Measurements from ENCODE around the gene RPH3AL. TPM values are rescaled to one million over a fixed set of nuclear protein-coding genes. Genes with fewer than 3 reads are reported as not detected.
"Not testable (repeated sequence)": the region's sequence is repeated elsewhere in the genome, so short reads cannot be mapped to it uniquely, and the experiment has no call there.

Gene RPH3AL
- total and polyA plus RNA-seq, 4 donors: 4.7 to 5.9 (median 5.3) TPM

DNA sequence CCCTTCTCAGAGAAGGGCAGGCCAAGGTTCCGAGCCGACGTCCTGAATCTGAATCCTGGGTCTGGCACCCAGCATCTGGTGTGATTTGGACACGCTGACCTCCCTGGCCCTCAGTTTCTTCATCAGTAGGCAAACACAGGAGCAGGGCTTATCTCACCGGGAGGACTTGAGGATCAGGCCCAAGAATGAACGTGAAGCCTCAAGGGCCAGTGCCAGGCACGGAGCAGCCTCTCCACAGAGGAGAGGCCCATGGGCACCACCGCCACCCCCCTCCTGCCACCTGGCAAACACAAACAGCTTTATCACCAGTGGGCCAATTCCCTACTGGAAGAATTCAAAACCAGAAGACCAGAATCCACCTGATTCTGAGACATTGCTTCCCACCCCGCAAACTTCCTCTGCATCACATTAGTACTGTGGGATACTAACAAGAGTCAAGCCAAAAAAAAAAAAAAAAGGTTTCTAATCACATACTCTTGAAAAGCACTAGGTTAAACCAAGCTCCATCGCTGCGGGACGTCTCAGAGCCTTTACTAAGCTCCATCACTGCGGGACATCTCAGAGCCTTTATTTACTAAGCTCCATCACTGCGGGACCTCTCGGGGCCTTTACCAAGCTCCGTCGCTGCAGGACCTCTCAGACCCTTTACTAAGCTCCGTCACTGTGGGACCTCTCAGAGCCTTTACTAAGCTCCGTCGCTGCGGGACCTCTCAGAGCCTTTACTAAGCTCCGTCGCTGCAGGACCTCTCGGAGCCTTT lies 103.2 kb downstream of the RPH3AL start:
- H3K9me3 ChIP-seq (ENCODE audit: control insufficient read depth, insufficient read depth, low read length): no peaks in the 10 kb centered on the region
- no peak overlapping the region for H3K27ac ChIP-seq (ENCODE audit: low read depth, low read length)
- no peaks in the 10 kb centered on the region for H3K4me1 ChIP-seq (ENCODE audit: control insufficient read depth, insufficient read depth, low read length)
- DNase-seq (ENCODE audit: low read depth in 4 of 6, low spot score in 6 of 6): no peak
- no peaks in the 10 kb centered on the region for H3K27me3 ChIP-seq (ENCODE audit: control insufficient read depth, insufficient read depth, low read length)
- no peak overlapping the region for H3K4me3 ChIP-seq (ENCODE audit: low read depth, low read length)
- H3K36me3 ChIP-seq (ENCODE audit: control insufficient read depth, insufficient read depth, low read length): peaks cover 13% of the 10 kb centered on the region
- 96% methylated on average over 21 of the region's 24 CpGs for WGBS (ENCODE audit: insufficient coverage)

DNA sequence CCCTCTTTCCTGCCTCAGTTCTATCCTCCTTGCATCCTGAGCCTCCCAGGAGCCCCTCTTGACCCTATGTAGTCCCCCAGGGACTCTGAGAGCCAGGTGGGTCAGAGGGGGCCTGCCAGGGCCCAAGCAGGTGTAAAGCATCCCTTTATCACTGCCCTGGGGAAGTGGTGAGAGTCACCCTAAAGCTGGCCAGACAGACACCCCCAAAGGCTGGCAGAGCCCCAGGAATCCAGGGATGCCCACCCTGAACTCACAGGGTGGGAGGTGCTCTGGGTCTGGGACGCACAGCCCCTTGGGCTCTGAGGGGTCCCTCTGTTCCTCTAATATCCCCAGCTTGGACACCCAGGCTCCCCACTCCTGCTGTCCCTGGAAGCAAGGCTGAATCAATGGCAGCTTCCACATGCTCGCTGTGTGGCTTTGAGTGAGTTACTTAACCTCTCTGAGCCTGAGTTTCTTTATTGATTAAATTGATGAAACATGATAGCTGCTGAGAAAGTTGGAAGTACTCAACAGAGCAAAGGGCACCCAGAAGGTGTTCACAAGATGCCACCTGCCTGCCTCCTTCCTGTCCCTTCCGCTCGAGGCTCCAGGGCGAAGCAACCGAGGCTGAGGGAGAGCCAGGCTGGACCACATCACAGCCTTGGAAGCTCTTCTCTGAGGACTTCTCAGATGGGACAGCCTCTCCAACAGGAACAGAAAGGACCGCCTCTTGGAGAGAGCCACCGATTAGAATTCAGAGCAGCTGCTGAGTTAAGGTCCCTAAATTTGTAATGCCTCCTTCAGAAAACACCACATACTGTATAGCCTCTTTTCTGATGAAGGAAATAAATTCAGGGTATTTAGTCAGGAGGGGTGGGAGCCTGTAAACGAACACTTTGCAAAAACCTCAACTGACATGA lies 104.0 kb downstream of the RPH3AL start:
- H3K4me1 ChIP-seq (ENCODE audit: control insufficient read depth, insufficient read depth, low read length): no peaks in the 10 kb centered on the region
- 91% methylated on average over 6 of the region's 9 CpGs for WGBS (ENCODE audit: insufficient coverage)

DNA sequence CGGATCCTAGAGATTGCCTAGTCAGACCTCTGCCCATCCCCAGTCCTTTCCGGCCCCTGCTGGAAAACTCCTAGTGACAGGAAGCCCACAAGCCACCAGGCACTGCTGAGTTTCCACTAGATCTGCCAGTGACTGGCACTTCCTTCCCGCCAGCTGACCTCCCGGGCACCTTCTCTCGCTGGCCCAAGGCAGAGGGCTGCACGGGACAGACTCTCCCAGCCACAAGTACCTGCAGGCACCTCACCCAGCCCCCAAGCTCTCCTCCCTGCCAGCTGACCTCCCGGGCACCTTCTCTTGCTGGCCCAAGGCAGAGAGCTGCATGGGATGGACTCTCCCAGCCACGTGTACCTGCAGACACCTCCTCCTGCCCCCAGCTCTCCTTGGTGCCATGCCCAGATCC lies 104.8 kb downstream of the RPH3AL start:
- H3K4me3 ChIP-seq (ENCODE audit: low read depth, low read length): no peak overlapping the region
- 76% methylated on average over 8 of the region's 8 CpGs for WGBS (ENCODE audit: insufficient coverage)
- no peaks in the 10 kb centered on the region for H3K4me1 ChIP-seq (ENCODE audit: control insufficient read depth, insufficient read depth, low read length)
- H3K27ac ChIP-seq (ENCODE audit: low read depth, low read length): no peak overlapping the region
- peaks cover 13% of the 10 kb centered on the region for H3K36me3 ChIP-seq (ENCODE audit: control insufficient read depth, insufficient read depth, low read length)
- no peak for DNase-seq (ENCODE audit: low read depth in 4 of 6, low spot score in 6 of 6)
- no peaks in the 10 kb centered on the region for H3K27me3 ChIP-seq (ENCODE audit: control insufficient read depth, insufficient read depth, low read length)
- H3K9me3 ChIP-seq (ENCODE audit: control insufficient read depth, insufficient read depth, low read length): no peaks in the 10 kb centered on the region

More for the DNA sequence above, 104.0 kb downstream of the RPH3AL start:
- peaks cover 13% of the 10 kb centered on the region for H3K36me3 ChIP-seq (ENCODE audit: control insufficient read depth, insufficient read depth, low read length)
- no peaks in the 10 kb centered on the region for H3K27me3 ChIP-seq (ENCODE audit: control insufficient read depth, insufficient read depth, low read length)
- no peaks in the 10 kb centered on the region for H3K9me3 ChIP-seq (ENCODE audit: control insufficient read depth, insufficient read depth, low read length)
- no peak for DNase-seq (ENCODE audit: low read depth in 4 of 6, low spot score in 6 of 6)
- no peak overlapping the region for H3K4me3 ChIP-seq (ENCODE audit: low read depth, low read length)
- no peak overlapping the region for H3K27ac ChIP-seq (ENCODE audit: low read depth, low read length)

DNA sequence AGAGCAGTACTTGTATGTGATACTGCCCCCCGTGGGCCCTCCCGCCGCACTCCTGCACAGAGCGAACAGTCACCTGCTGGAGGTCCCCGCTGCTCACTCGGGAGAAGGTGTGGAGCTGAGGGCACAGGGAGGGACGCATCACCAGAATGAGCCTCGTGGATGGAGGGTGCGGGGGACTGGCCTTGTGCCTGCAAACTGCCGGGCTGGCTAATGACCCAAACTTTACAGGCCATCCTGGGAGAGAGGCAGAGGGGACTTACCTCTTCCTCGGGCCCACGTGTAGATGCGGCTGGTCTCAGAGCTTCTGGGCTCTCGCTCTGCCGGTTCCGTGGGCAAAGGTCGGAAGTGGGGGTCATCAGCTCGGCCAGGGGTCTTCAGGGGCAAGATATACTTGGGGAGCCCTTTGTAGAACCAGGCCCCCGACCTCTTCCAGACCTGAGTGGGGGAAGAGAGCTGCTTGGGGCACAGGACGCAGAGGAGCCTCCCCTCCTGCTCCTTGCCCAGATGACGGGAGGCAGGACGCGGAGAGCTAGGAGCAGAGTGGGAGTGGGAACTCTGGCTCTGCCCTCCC lies 105.7 kb downstream of the RPH3AL start:
- Histone ChIP-seq H3K4me3 (ENCODE audit: low read depth, low read length) (no peak overlapping the region), H3K9me3 (ENCODE audit: control insufficient read depth, insufficient read depth, low read length) (no peaks in the 10 kb centered on the region), H3K27me3 (ENCODE audit: control insufficient read depth, insufficient read depth, low read length) (no peaks in the 10 kb centered on the region), H3K36me3 (ENCODE audit: control insufficient read depth, insufficient read depth, low read length) (peaks cover 13% of the 10 kb centered on the region), H3K4me1 (ENCODE audit: control insufficient read depth, insufficient read depth, low read length) (no peaks in the 10 kb centered on the region), H3K27ac (ENCODE audit: low read depth, low read length) (no peak overlapping the region)
- WGBS (ENCODE audit: insufficient coverage): 85% methylated on average over 19 of the region's 23 CpGs
- no peak for DNase-seq (ENCODE audit: low read depth in 4 of 6, low spot score in 6 of 6)

DNA sequence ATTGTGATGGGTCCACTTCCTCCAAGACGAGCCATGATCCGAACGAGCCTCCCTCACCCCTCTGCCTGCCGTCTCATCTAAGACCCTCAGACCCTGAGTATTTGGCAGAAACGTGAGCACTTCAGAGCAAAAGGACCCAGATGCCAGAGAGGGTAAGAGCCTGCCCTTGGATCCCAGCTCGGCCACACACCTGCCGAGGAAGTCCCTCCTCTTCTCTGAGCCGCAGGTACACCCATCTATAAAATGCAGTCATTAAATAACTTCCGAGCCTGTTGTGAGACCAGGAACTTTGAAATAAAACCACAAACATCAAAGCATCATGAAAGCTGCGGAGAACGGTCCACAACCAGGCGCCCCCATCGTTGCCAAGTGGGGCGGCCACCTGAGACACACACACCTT lies 106.4 kb downstream of the RPH3AL start:
- DNase-seq (ENCODE audit: low read depth in 4 of 6, low spot score in 6 of 6): no peak
- Histone ChIP-seq H3K9me3 (ENCODE audit: control insufficient read depth, insufficient read depth, low read length) (no peaks in the 10 kb centered on the region), H3K27ac (ENCODE audit: low read depth, low read length) (no peak overlapping the region), H3K36me3 (ENCODE audit: control insufficient read depth, insufficient read depth, low read length) (peaks cover 13% of the 10 kb centered on the region), H3K4me1 (ENCODE audit: control insufficient read depth, insufficient read depth, low read length) (no peaks in the 10 kb centered on the region), H3K27me3 (ENCODE audit: control insufficient read depth, insufficient read depth, low read length) (no peaks in the 10 kb centered on the region), H3K4me3 (ENCODE audit: low read depth, low read length) (no peak overlapping the region)
- whole genome bisulfite sequencing (ENCODE audit: insufficient coverage): 94% methylated on average over 14 of the region's 14 CpGs

DNA sequence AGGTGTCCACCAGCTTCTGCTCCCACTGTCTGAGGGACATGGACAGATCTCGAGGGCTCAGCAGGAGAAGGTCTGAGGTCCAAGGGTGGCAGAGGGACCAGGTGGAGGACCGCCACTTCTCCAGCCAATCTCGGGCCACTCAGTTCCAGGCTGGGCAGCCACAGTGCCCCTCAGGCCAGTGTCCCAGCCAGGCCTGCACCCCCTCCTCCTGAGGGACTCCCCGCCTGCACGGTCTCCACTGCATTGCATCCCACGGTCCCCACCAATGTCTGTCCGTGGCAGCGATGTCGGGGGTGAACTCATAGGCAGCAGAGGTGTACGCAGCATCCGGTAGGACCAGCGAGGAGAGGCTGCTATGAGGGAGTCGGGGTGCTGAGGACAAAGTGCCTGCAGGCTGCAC lies 107.0 kb downstream of the RPH3AL start:
- Histone ChIP-seq H3K9me3 (ENCODE audit: control insufficient read depth, insufficient read depth, low read length) (no peaks in the 10 kb centered on the region), H3K4me1 (ENCODE audit: control insufficient read depth, insufficient read depth, low read length) (peaks cover 1% of the 10 kb centered on the region), H3K27ac (ENCODE audit: low read depth, low read length) (no peak overlapping the region), H3K36me3 (ENCODE audit: control insufficient read depth, insufficient read depth, low read length) (peaks cover 13% of the 10 kb centered on the region), H3K27me3 (ENCODE audit: control insufficient read depth, insufficient read depth, low read length) (no peaks in the 10 kb centered on the region), H3K4me3 (ENCODE audit: low read depth, low read length) (no peak overlapping the region)
- WGBS (ENCODE audit: insufficient coverage): 86% methylated on average over 13 of the region's 13 CpGs
- no peak for DNase-seq (ENCODE audit: low read depth in 4 of 6, low spot score in 6 of 6)

DNA sequence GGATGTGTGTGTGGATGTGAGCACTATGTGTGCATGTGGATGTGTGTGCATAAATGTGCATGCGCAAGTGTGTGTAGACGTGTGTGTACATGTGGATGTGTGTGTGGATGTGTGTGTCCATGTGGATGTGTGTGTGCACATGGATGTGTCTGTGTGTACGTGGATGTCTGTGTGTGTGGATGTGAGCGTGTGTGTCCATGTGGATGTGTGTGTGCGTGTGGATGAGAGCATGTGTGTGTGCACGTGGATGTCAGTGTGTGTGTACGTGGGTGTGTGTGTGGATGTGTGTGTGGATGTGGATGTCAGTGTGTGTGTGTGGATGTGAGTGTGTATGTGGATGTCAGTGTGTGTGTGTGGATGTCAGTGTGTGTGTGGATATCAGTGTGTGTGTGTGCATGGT lies 107.6 kb downstream of the RPH3AL start:
- WGBS (ENCODE audit: insufficient coverage): 100% methylated on average over 7 of the region's 7 CpGs
- Histone ChIP-seq H3K4me3 (ENCODE audit: low read depth, low read length) (no peak overlapping the region), H3K27me3 (ENCODE audit: control insufficient read depth, insufficient read depth, low read length) (no peaks in the 10 kb centered on the region), H3K9me3 (ENCODE audit: control insufficient read depth, insufficient read depth, low read length) (no peaks in the 10 kb centered on the region), H3K27ac (ENCODE audit: low read depth, low read length) (no peak overlapping the region), H3K36me3 (ENCODE audit: control insufficient read depth, insufficient read depth, low read length) (peaks cover 13% of the 10 kb centered on the region), H3K4me1 (ENCODE audit: control insufficient read depth, insufficient read depth, low read length) (peaks cover 6% of the 10 kb centered on the region)
- DNase-seq (ENCODE audit: low read depth in 4 of 6, low spot score in 6 of 6): no peak

DNA sequence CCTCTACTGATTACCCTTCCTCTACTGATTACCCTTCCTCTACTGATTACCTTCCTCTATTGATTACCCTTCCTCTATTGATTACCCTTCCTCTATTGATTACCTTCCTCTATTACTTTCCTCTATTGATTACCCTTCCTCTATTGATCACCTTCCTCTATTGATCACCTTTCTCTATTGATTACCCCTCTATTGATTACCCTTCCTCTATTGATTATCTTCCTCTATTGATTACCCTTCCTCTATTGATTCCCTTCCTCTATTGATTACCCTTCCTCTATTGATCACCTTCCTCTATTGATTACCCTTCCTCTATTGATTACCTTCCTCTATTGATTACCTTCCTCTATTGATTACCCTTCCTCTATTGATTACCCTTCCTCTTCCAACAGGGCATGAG lies 108.7 kb downstream of the RPH3AL start:
- not testable (repeated sequence) for H3K9me3 ChIP-seq (ENCODE audit: control insufficient read depth, insufficient read depth, low read length); H3K4me3 ChIP-seq (ENCODE audit: low read depth, low read length); H3K4me1 ChIP-seq (ENCODE audit: control insufficient read depth, insufficient read depth, low read length); H3K27me3 ChIP-seq (ENCODE audit: control insufficient read depth, insufficient read depth, low read length); DNase-seq (ENCODE audit: low read depth in 4 of 6, low spot score in 6 of 6); H3K27ac ChIP-seq (ENCODE audit: low read depth, low read length)
- H3K36me3 ChIP-seq (ENCODE audit: control insufficient read depth, insufficient read depth, low read length): peaks cover 13% of the 10 kb centered on the region

DNA sequence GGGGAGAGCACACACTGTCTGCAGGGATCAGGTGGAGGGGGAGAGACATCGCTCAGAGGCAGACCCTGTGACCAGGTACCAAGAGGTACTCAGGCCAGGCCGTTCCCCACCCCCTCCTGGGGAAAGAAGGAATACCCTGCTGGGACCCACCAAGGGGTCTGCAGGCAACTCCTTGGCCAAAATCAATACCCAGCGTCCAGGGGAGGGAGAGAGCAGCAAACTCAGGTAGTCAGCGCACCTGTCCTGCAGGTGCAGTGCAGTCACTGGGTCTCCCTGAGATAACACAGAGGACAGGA lies 113.7 kb downstream of the RPH3AL start:
- Histone ChIP-seq H3K4me1 (ENCODE audit: control insufficient read depth, insufficient read depth, low read length) (peaks cover 16% of the 10 kb centered on the region), H3K27me3 (ENCODE audit: control insufficient read depth, insufficient read depth, low read length) (no peaks in the 10 kb centered on the region), H3K9me3 (ENCODE audit: control insufficient read depth, insufficient read depth, low read length) (no peaks in the 10 kb centered on the region), H3K4me3 (ENCODE audit: low read depth, low read length) (no peak overlapping the region), H3K27ac (ENCODE audit: low read depth, low read length) (no peak overlapping the region), H3K36me3 (ENCODE audit: control insufficient read depth, insufficient read depth, low read length) (peaks cover 5% of the 10 kb centered on the region)
- DNase-seq (ENCODE audit: low read depth in 4 of 6, low spot score in 6 of 6): no peak
- 58% methylated on average over 3 of the region's 4 CpGs for WGBS (ENCODE audit: insufficient coverage)

Data from spinal cord (tissue), 10 donors.